ENCODE results near the gene ZNF284. TPM values are rescaled to one million over a fixed set of nuclear protein-coding genes. Genes with fewer than 3 reads are reported as not detected.
A peak's percentile ranks its signal among the peaks of the same experiment; 100 is the strongest.

The ZNF284 gene
- 2.6 TPM for polyA plus RNA-seq (ENCODE audit: insufficient read length)

DNA sequence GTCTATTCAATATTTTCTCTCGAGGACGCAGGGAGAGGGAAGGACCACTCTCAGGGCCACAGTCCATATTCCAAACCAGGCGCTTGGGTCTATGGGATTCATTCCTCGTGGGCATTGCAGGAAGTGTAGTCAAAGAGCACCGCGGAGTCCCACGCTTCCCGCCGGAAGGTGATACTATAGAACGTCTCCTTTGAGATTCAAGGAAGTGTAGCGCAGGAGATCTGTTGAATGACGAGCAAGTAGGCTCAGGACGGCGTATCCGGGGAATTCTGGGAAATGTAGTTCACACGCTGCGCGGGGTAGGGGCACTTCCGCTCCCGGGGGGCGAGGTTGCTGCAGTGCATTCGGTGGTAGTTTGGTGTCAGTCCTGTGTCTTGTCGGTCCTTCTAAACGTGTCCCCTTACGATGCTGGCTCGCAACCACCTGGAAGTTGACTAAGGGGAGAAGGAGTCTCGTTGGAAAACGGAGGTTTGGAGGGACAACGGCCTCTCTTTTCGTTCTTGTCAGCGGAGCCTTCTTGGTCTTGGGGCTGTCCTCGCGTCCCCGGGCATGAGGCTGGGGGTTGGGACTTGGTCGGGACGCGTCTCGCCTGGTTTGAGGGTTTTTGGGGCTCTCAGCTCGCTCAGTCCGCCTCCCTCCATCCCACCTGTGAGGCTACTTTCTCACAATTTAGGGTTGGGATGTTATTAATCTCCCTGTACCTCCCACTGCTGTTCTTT lies at the start of gene ZNF284:
Gene ZNF284, plus strand, starts transcription at position 336 of the 719 bp plus-strand sequence. CDS start 4,231 bp downstream, outside the sequence.
- DNase-seq (ENCODE audit: low read depth): peak; percentile 79

DNA sequence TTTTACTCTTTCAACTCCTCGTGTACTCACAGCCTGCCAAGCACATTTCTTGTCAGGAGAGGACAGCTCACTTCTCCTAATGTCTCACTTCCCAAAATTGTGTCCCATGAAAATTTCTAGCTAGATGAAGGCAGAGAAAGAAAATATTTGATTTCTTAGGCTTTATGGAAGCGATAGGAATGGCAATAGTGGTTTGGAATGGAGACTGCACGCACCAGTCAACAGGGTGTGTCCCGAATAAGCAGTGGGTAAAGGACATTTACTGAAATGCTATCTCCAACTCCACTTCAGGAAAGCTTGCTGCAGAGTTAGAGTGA lies 47.1 kb upstream of the ZNF284 start:
- DNase-seq (ENCODE audit: low read depth): no peak

DNA sequence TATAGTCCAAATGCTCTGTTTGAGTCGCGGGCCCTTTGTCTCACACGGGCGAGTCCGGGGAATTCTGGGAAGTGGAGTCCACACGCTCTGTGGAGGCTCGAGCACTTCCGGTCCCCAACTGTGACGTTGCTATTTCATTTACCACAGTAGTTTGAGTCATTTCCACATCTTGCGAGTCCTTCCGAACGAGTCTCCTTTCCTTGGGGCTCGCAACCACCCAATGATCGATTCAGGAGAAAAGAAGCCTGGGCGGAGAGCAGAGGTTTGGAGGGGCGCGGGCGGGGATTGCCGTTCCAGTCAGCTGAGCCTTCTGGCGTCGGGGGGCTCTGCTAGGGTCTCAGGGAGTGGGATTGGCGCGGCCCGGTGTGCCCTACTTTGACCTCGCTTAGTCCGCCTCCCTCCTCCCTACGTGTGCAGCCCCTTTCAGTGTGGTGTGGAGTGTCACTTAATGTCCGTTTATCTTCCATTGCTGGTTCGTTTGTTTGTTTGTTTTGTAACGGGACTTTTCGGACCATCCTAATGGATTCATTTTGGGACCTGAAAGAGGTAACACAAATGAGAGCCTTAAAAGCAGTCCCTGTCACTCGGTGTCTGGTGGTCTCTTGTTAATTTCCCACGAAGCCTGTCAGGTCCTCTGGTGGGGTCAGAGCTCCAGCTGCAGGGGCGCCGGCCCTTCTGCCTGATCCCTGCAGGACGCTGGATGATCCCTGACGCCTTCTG lies 46.6 kb upstream of the ZNF284 start, which contains the start of gene ZNF222:
Gene ZNF222, plus strand, starts transcription at position 163 of the 720 bp plus-strand sequence. Its CDS starts 58 bp downstream, at position 221.
- DNase-seq (ENCODE audit: low read depth): peak; percentile 77

DNA sequence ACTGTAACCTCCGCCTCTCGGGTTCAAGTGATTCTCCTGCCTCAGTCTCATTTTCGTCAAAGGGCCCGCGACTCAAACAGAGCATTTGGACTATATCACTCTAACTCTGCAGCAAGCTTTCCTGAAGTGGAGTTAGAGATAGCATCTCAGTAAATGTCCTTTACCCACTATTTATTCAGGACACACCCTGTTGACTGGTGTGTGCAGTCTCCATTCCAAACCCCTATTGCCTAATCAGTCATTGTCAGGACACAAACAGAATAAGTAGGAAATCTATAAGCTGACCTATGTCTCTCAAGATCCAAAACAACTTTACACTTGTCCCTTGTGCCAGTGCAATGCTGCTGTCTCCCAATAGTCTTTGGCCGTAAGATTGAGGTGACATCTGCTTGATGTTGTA lies 45.3 kb upstream of the ZNF284 start:
- DNase-seq (ENCODE audit: low read depth): no peak

DNA sequence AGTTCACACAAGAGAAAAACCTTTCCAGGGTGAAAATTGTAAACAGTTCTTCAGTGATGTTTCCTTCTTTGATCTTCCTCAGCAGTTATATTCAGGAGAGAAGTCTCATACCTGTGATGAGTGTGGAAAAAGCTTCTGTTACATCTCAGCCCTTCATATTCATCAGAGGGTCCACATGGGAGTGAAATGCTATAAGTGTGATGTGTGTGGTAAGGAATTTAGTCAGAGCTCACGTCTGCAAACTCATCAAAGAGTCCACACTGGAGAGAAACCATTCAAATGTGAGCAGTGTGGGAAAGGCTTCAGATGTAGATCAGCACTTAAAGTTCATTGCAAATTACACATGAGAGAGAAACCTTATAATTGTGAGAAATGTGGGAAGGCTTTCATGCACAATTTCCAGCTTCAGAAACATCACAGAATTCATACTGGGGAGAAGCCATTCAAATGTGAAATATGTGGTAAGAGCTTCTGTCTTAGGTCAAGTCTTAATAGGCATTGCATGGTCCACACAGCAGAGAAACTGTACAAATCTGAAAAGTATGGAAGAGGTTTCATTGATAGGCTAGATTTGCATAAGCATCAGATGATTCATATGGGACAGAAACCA lies 39.9 kb upstream of the ZNF284 start:
- DNase-seq (ENCODE audit: low read depth): no peak

DNA sequence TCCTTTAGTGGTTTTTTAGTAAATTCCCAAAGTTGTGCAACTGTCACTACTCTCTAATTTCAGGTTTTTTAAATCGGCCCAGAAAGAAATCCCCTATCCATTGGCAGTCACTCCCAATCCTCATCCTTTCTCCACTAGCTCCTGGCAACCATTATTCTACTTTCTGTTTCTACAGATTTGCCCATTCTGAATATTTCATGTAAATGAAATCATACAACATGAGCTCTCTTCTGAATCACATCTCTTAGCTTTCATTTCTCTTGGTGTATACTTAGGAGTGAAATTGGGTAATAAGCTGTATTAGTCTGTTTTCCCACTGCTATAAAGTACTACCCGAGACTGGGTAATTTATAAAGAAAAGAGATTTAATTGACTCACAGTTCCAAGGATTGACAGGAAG lies 29.8 kb upstream of the ZNF284 start:
- DNase-seq (ENCODE audit: low read depth): no peak

DNA sequence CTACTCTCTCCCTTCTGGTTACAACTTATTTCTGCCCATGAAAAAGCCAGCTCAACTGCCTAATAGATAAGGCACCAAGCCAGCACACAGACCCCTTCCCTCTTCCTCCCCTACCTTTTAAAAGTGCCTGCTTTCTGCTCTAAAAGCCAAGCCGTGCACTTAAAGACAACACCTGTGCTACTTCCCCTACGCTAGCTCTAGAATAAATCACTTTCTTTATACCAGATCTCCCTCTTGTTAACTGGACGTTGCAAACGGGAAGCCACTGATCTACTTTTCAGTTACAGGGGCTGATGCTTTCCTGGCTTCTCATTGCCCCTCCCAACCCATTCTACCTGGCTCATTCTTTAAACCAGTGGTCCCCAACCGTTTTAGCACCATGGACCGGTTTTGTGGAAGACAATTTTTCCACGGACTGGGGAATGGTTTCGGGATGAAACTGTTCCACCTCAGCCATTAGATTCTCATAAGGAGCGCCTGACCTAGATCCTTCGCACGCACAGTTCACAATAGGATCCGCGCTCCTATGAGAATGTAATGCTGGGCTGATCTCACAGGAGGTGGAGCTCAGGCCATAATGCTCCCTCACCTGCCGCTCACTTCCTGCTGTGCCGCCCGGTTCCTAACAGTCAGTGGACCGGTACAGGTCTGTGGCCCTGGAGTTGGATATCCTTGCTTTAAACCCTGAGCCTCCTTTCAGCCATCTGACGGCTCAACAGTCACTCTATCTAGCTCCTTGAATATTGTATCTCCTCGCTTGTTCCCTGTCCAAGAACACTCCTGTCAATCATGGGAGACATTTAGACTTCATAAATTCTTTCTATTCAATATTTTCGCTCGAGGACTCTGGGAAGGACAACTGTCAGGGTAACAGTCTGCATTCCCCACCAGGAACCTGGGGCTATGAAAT lies 21.0 kb upstream of the ZNF284 start:
- DNase-seq (ENCODE audit: low read depth): no peak

DNA sequence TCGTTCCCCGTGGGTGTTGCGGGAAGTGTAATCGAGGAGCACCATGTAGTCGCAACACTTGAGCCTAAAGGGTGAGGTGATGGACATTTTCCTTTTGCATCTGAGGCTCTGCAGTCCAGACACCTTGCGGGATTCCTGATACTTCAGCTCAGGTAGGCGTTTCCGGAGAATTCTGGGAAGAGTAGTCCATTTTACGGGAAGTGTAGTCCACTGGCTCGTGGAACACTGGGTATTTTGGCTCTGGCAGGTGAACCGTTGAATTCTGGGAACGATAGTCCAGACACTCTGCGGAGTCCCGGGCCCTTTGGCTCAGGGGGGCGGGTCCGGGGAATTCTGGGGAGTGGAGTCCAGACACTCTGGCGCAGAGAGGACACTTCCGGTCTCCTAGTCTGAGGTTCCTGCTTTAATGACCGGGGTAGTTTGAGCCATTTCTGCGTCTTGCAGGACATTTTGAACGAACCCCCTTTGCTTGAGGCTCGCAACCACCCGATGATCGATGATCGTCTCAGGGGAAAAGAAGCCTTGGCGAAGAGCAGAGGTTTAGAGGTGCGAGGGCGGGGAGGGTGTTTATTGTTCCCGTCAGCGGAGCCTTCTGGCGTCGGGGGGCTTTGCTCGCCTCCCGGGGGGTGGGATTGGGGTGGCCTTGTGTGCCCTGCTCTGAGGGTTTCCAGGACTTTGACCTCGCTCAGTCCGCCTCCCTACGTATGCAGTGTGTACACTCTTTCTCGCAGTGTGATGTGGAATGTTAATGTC lies 20.1 kb upstream of the ZNF284 start, which contains the start of gene ZNF223:
Gene ZNF223, plus strand, starts transcription at position 387 of the 753 bp plus-strand sequence. CDS start 3,141 bp downstream, outside the sequence.
- DNase-seq (ENCODE audit: low read depth): peak; percentile 93

DNA sequence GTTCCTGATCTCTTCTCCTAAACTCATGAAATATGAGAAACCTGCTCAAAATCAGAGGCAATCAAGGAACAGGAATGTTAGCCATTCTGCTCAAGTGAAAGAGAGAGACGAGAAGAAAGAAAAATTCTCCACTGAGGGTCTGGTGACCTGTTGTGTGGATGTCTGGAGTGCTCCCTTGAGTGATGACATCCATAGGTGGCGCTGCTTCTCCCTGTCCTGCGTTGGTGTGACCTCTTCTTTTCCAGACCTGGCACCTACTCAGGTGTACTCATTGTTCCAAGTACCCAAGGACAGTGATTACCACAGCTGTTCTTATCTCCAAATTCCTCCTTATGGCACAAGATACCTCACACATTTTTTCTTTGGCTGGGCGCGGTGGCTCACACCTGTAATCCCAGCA lies 16.1 kb upstream of the ZNF284 start:
- DNase-seq (ENCODE audit: low read depth): no peak

DNA sequence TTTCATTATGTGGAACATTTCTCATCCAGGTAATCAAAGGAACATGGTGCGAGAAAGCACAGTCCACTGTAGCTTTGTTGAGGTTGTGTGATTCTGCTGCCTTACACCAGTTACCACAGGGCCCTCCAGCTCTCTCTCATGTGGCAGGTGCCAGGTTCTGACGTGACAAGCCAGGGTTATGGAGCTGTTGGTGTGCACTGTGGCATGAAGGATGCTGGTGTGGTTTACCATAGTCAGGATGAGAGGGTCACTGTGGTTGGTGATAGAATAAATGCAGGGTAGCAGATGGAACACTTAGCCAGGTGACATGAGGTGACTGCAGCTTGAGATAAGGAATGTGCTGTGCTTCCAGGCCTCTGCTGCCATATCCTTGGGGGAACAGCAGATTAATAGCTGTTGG lies 12.7 kb upstream of the ZNF284 start:
- no peak for DNase-seq (ENCODE audit: low read depth)

DNA sequence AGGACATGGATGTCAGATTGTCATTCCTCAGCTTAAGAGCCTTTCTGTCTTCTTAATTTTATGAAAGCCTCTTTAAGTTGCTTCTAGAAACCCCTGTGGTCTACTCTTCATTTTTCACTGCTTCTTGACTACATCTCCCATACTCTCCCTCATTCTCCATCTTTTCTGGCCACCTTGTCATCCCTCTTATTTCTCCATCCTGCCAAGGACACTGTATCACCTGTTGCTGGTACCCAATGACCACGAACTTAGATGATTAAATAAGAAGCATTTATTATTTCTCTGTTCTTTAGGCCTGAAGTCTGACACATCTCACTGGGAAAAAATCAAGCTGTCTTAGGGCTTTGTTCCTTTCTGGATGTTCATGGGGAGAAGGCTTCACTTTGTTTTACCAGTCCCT lies 10.9 kb upstream of the ZNF284 start:
- no peak for DNase-seq (ENCODE audit: low read depth)

DNA sequence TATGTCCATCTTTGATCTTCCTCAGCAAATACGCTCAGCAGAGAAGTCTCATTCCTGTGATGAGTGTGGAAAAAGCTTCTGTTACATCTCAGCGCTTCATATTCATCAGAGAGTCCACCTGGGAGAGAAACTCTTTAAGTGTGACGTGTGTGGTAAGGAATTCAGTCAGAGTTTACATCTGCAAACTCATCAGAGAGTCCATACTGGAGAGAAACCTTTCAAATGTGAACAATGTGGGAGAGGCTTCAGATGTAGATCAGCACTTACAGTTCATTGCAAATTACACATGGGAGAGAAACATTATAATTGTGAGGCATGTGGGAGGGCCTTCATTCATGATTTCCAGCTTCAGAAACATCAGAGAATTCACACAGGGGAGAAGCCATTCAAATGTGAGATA lies 5.7 kb upstream of the ZNF284 start:
- DNase-seq (ENCODE audit: low read depth): no peak

DNA sequence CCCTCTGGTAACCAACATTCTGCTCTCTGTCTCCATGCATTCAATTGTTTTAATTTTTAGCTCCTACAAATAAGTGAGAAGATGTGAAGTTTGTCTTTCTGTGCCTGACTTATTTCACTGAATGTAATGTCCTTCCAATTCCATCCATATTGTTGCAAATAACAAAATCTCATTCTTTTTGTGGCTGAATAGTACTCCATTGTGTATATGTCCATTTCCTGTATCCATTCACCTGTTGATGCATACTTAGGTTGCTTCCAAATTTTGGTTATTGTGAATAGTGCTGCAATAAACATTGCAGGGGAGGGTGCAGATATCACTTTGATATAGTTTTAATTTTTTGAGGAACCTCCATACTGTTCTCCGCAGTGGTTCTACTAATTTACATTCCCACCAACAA lies 2.5 kb upstream of the ZNF284 start:
- DNase-seq (ENCODE audit: low read depth): no peak

DNA sequence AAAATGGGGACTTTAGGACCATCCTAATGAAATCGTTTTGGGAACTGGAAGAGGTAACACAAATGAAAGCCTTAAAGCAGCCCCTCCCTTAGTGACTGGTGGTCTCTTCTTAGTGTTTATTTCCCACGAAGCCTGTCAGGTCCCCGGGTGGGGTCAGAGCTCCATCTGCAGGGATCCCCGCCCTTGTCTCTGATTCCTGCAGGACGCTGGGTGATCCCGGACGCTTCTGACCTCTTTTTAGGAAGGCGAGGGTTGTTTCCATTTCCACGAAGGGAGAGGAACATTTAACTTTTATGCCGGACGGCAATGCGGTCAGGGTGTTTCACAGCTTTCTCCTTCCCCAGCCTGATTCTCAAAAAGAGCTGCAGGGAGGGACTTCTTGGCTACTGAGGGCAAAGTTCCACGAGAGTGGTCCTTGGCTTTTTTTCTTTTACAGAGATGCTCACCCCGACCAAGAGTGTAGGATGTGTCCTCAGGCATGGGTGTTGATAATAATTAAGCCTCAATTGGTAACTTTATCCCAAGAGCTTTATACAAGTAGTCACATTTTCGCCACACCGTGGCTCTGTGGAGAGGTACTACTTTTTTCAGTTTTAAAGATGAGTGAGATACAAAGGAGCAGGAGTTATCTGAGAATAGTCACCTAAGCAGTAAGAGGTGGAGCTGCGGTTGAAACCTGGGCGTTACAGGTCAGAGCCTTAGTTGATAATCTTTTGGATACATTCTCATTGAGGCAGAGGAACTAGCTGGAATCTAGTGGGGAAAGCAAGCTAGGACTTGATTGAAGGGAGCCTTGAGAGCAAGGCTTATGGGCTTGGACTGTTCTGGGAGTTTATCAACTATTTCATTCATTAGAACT lies 813 bp downstream of the ZNF284 start:
- DNase-seq (ENCODE audit: low read depth): no peak

DNA sequence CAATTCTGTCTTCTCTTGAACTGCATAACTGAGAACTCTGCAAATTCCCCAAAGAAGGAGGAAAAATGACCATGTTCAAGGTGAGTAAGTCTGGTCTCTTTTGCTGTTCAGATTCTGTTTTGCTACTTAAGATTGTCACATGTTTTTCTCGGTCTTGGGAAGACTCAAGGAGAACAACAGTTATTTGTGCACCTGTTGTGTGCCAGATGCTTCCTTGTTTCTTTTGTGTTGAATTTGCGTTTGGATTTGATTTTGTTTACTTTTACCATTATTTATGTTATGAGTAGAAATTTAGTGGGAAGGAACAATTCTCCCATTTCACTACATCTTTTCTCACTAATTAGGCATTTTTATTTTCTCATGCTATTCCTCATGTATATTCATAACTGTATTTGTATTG lies 4.4 kb downstream of the ZNF284 start:
- no peak for DNase-seq (ENCODE audit: low read depth)

DNA sequence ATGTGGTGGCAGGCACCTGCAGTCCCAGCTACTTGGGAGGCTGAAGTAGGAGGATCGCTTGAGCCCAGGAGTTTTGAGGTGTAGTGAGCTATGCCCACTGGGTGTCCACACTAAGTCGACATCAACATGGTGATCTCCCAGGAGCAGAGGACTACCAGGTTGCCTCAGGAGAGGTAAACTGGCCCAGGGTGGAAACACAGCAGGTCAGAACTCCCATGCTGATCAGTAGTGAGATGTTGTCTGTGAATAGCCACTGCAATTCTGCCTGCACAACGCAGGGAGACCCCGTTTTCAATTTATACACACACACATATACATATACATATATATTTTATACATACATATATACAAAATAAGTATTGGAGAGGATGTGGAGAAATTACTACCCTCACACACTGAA lies 20.1 kb downstream of the ZNF284 start:
- no peak for DNase-seq (ENCODE audit: low read depth)

DNA sequence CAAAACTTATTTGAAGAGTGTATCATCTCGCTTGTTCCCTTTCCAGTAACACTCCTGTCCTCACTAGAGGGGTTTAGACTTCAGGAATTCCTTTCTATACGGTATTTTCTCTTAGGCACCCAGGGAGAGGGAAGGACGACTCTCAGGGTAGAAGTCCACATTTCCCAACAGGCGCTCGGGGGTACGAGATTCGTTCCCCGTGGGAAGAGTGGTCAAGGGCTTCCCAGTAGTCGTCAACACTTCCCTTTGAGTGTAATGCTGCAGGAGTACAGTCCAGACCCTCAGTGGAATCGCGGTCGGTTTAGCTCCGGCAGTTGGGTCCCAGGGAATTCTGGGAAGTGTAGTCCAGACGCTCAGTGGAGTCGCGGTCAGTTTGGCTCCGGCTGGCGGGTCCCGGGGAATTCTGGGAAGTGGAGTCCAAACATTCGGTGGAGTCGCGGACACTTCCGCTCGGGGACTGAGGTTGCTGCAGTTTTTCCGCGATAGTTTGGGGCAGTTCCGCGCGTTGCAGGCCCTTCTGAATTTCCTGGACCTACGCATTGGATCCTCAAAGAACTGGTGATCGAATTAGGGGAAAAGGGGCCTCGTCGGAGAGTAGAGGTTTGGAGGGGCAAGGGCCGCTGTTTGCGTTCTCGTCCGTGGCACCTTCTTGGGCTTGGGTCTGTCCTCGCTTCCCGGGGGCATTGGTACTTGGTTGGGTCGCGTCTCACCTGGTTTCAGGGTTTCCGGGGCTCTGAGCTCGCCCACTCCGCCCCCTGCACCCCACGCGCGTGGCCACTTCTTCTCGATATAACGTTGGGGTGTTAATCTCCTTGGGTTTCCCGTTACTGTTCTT lies 22.2 kb downstream of the ZNF284 start, which contains the start of gene ZNF224:
Gene ZNF224, plus strand, starts transcription at position 431 of the 835 bp plus-strand sequence. CDS start 3,513 bp downstream, outside the sequence.
- peak; percentile 95 for DNase-seq (ENCODE audit: low read depth)

DNA sequence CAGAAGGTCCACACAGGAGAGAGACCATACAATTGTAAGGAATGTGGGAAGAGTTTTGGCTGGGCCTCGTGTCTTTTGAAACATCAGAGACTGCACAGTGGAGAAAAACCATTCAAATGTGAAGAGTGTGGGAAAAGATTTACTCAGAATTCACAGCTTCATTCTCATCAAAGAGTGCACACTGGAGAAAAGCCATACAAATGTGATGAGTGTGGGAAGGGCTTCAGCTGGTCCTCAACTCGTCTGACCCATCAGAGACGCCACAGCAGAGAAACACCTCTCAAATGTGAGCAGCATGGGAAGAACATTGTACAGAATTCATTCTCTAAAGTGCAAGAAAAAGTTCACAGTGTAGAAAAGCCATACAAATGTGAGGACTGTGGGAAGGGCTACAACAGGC lies 35.8 kb downstream of the ZNF284 start:
- no peak for DNase-seq (ENCODE audit: low read depth)

DNA sequence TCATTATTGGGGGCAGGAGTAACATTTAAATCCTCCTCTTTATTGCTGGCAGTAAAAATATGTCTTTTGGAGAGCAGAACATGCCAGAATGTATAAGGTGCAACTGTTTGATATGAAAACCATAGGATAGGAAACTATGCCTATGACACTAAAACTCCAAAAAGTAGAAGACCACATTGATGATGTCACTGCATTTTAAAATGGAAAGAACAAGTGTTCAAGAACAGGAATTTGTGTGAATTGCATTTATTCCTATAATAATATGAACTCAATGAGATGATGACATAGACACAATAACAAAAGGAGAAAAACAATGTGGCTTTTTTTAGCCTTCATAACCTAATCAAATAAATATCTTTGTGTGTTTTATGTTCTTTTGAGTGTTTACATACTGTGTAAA lies 37.5 kb downstream of the ZNF284 start:
- no peak for DNase-seq (ENCODE audit: low read depth)
